ENCODE results near the gene TGDS.

- TF ChIP-seq POLR2A (IDR thresholded peaks at IDR 0.05; ENCODE audit: low read depth, low read length) (peak; percentile 56), POLR2AphosphoS5 (IDR thresholded peaks at IDR 0.05; ENCODE audit: low read depth, low read length) (no peak; the same call in 1 of the 2 replicates), TAF1 (IDR thresholded peaks at IDR 0.05; ENCODE audit: low read depth, low read length) (no peak; the same call in 1 of the 2 replicates), SPI1 (IDR thresholded peaks at IDR 0.05; ENCODE audit: low read depth, low read length) (peak; percentile 78), PAX5 (IDR thresholded peaks at IDR 0.05; ENCODE audit: insufficient read depth, low read length, severe bottlenecking) (no peak), POU2F2 (IDR thresholded peaks at IDR 0.05; ENCODE audit: low read depth, low read length) (no peak)
Measured at GRCh38 chr13:94549232-94550061, 46.5 kb downstream of the TGDS start.

Measured in GM12891 (cell line).